ENCODE results near the gene STX1B.

STX1B gene

DNA sequence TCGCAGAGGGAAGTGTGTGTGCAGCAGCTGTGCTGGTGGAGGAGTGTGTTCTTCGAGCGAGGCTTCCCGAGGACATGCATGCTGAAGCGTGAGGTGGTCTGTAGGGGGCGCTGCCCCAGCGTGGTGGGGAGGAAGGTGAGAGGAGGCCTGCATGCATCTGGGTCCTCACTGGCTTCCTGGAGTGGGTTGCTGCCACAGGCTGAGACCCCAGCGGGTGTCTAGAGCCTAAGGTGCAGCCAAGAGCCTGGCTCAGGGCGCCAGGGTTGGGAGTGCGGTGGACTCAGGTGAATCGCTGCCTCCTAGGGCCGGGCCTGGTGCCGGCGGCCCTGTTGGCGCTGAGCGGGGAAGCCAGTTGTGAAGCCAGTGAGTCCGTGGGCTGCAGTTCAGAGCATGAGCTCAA lies 32.9 kb downstream of the STX1B start:
- Histone ChIP-seq H3K27ac (ENCODE audit: low read depth, low read length) (no peak overlapping the region), H2AFZ (ENCODE audit: low read depth, low read length, severe bottlenecking) (no peak overlapping the region), H3K9ac (ENCODE audit: low read length) (no peak overlapping the region), H3K4me2 (ENCODE audit: low read depth, low read length, poor library complexity, severe bottlenecking) (no peak overlapping the region), H3K9me3 (ENCODE audit: insufficient read depth, low read length) (no peaks in the 10 kb centered on the region), H3K27me3 (ENCODE audit: low read length) (no peaks in the 10 kb centered on the region), H3K79me2 (ENCODE audit: insufficient read depth, low read length) (no peaks in the 10 kb centered on the region), H3K4me3 (ENCODE audit: insufficient read depth, low read length, poor library complexity, severe bottlenecking) (no peak overlapping the region), H3K9me2 (replicated peaks; ENCODE audit: insufficient read depth, low read length) (no peaks in the 10 kb centered on the region), H4K20me1 (ENCODE audit: low read depth, low read length) (no peaks in the 10 kb centered on the region), H3F3A (ENCODE audit: insufficient read depth) (no peaks in the 10 kb centered on the region), H3K36me3 (ENCODE audit: low read length) (no peaks in the 10 kb centered on the region)
- TF ChIP-seq, protein P1, sequence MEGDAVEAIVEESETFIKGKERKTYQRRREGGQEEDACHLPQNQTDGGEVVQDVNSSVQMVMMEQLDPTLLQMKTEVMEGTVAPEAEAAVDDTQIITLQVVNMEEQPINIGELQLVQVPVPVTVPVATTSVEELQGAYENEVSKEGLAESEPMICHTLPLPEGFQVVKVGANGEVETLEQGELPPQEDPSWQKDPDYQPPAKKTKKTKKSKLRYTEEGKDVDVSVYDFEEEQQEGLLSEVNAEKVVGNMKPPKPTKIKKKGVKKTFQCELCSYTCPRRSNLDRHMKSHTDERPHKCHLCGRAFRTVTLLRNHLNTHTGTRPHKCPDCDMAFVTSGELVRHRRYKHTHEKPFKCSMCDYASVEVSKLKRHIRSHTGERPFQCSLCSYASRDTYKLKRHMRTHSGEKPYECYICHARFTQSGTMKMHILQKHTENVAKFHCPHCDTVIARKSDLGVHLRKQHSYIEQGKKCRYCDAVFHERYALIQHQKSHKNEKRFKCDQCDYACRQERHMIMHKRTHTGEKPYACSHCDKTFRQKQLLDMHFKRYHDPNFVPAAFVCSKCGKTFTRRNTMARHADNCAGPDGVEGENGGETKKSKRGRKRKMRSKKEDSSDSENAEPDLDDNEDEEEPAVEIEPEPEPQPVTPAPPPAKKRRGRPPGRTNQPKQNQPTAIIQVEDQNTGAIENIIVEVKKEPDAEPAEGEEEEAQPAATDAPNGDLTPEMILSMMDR (IDR thresholded peaks at IDR 0.05; ENCODE audit: insufficient read depth, low read length, poor library complexity, severe bottlenecking) = peak; percentile 32
- TF ChIP-seq EZH2phosphoT487 (conservative IDR thresholded peaks at IDR 0.05; ENCODE audit: low read length) = no peak

DNA sequence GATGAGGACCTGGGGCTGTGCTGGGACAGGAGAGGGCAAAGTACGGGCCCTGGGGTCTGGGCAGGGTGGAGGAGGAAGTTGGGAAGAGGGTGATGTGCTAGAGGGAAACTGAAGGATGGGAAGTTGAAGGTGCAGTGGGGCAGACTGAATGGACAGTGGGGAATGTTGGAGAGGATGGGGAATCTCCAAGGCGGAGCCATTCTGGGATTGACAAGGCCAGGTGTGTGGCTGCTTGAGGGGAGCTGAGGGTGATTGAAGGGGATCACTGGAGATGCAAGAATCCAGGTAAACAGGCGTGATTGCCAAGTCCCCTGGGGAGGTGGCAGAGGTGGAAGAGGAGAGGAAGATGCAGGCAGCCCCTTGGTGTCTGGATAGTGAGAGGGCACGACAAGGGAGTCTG lies 34.0 kb downstream of the STX1B start:
- H4K20me1 ChIP-seq (ENCODE audit: low read depth, low read length) = no peaks in the 10 kb centered on the region
- H3K4me3 ChIP-seq (ENCODE audit: insufficient read depth, low read length, poor library complexity, severe bottlenecking) = no peak overlapping the region
- no peaks in the 10 kb centered on the region for H3K9me2 ChIP-seq (replicated peaks; ENCODE audit: insufficient read depth, low read length)
- H3K27ac ChIP-seq (ENCODE audit: low read depth, low read length) = no peak overlapping the region
- H3K27me3 ChIP-seq (ENCODE audit: low read length) = no peaks in the 10 kb centered on the region
- TF ChIP-seq, protein P1 (IDR thresholded peaks at IDR 0.05; ENCODE audit: insufficient read depth, low read length, poor library complexity, severe bottlenecking) = no peak
- TF ChIP-seq EZH2phosphoT487 (conservative IDR thresholded peaks at IDR 0.05; ENCODE audit: low read length) = no peak
- no peaks in the 10 kb centered on the region for H3K9me3 ChIP-seq (ENCODE audit: insufficient read depth, low read length)
- H3K36me3 ChIP-seq (ENCODE audit: low read length) = no peaks in the 10 kb centered on the region
- no peak overlapping the region for H2AFZ ChIP-seq (ENCODE audit: low read depth, low read length, severe bottlenecking)
- no peaks in the 10 kb centered on the region for H3K79me2 ChIP-seq (ENCODE audit: insufficient read depth, low read length)
- no peak overlapping the region for H3K4me2 ChIP-seq (ENCODE audit: low read depth, low read length, poor library complexity, severe bottlenecking)
- no peak overlapping the region for H3K9ac ChIP-seq (ENCODE audit: low read length)
- H3F3A ChIP-seq (ENCODE audit: insufficient read depth) = no peaks in the 10 kb centered on the region

DNA sequence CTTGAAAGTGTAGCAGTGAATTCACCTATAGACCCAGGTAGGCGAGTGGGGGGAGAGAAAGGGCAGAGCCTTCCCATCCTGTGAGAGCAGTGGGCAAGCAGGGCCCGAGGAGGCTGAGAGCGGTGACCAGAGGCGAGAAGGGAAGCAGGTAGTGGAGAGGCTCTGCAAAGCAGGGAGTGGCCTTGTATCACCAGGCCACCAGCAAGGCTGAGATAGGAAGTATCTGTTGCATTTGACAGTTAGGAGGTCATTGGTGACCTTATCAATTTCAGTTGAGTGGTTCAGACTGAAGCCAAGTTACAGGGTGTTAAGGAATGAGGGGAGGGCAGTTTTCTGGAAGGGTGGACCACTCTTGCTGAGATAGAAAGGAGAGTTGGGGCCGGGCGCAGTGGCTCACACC lies 36.1 kb downstream of the STX1B start:
- TF ChIP-seq, protein P1 (IDR thresholded peaks at IDR 0.05; ENCODE audit: insufficient read depth, low read length, poor library complexity, severe bottlenecking) = no peak
- TF ChIP-seq EZH2phosphoT487 (conservative IDR thresholded peaks at IDR 0.05; ENCODE audit: low read length) = no peak
- no peaks in the 10 kb centered on the region for H3F3A ChIP-seq (ENCODE audit: insufficient read depth)
- no peaks in the 10 kb centered on the region for H3K9me2 ChIP-seq (replicated peaks; ENCODE audit: insufficient read depth, low read length)
- H3K9ac ChIP-seq (ENCODE audit: low read length) = no peak overlapping the region
- H4K20me1 ChIP-seq (ENCODE audit: low read depth, low read length) = no peaks in the 10 kb centered on the region
- H3K27ac ChIP-seq (ENCODE audit: low read depth, low read length) = no peak overlapping the region
- H2AFZ ChIP-seq (ENCODE audit: low read depth, low read length, severe bottlenecking) = no peak overlapping the region
- H3K36me3 ChIP-seq (ENCODE audit: low read length) = 0 out of 2 replicates have a peak, but pooled peaks cover 2% of the 10 kb centered on the region
- no peaks in the 10 kb centered on the region for H3K79me2 ChIP-seq (ENCODE audit: insufficient read depth, low read length)
- H3K4me3 ChIP-seq (ENCODE audit: insufficient read depth, low read length, poor library complexity, severe bottlenecking) = no peak overlapping the region
- no peaks in the 10 kb centered on the region for H3K27me3 ChIP-seq (ENCODE audit: low read length)
- no peaks in the 10 kb centered on the region for H3K9me3 ChIP-seq (ENCODE audit: insufficient read depth, low read length)
- H3K4me2 ChIP-seq (ENCODE audit: low read depth, low read length, poor library complexity, severe bottlenecking) = no peak overlapping the region

Measured in SU-DHL-6 (cell line).